ENCODE measurements around the gene DLGAP1.

The DLGAP1 gene

DNA sequence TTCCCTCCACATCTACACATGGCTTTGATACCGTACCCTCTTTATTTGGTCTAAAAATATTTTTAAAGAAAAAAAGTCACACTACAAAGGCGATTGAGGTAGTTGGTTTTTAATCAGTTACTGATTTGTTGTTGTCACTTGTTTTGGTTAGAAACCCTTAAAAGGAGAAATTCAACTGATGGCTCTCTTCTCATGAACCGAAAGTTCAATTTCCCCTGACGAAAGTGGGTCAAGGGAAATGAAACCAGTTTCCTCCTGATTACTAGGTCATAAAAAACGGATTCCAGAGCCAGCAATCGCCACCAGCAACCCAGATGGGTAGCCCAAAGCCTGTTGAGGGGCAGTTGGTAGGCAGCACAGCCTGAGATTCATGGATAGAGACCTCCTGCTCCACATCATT lies 63.2 kb downstream of the DLGAP1 start:
- Histone ChIP-seq H3K36me3 (ENCODE audit: insufficient read depth, insufficient read length, low read length) (no peaks in the 10 kb centered on the region), H3K4me3 (ENCODE audit: insufficient read length, low read depth) (no peak overlapping the region), H3K27me3 (ENCODE audit: insufficient read depth, insufficient read length) (no peaks in the 10 kb centered on the region), H3K4me1 (ENCODE audit: insufficient read depth, insufficient read length) (no peaks in the 10 kb centered on the region), H3K9ac (ENCODE audit: insufficient read length, low read depth) (no peak overlapping the region), H3K9me3 (ENCODE audit: insufficient read depth, low read length) (no peaks in the 10 kb centered on the region)
- DNase-seq (ENCODE audit: low read depth, low spot score), result no peak
- TF ChIP-seq SUZ12 (IDR thresholded peaks at IDR 0.05; ENCODE audit: extremely low read depth, insufficient read depth, insufficient read length) (no peak), YY1 (IDR thresholded peaks at IDR 0.05; ENCODE audit: insufficient read depth, insufficient read length) (no peak), ZNF274 (IDR thresholded peaks at IDR 0.05; ENCODE audit: low read depth, low read length) (no peak)

DNA sequence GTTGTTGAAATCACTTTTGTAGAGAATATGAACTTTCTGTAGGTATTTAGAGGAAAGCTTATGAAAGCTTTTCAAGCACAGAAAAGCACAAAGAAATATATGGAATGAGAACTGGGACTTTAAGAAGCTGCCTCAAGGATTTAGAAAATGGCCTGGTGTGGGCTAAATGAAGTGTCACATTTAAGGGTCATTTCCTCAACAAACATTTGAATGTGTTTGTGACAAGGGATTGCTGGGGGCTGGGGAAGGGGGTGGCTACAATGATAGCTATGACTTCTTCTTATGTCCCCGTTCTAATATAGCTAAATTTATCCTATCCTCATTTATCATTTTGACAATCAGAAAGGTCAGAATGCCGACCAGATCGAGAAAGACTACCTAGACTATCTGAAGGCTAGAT lies 69.2 kb downstream of the DLGAP1 start:
- DNase-seq (ENCODE audit: low read depth, low spot score), result no peak
- no peak overlapping the region for H3K4me3 ChIP-seq (ENCODE audit: insufficient read length, low read depth)
- H3K4me1 ChIP-seq (ENCODE audit: insufficient read depth, insufficient read length), result no peaks in the 10 kb centered on the region
- no peaks in the 10 kb centered on the region for H3K27me3 ChIP-seq (ENCODE audit: insufficient read depth, insufficient read length)
- no peaks in the 10 kb centered on the region for H3K36me3 ChIP-seq (ENCODE audit: insufficient read depth, insufficient read length, low read length)
- no peak overlapping the region for H3K9ac ChIP-seq (ENCODE audit: insufficient read length, low read depth)
- no peaks in the 10 kb centered on the region for H3K9me3 ChIP-seq (ENCODE audit: insufficient read depth, low read length)
- no peak for TF ChIP-seq SUZ12 (IDR thresholded peaks at IDR 0.05; ENCODE audit: extremely low read depth, insufficient read depth, insufficient read length)
- TF ChIP-seq YY1 (IDR thresholded peaks at IDR 0.05; ENCODE audit: insufficient read depth, insufficient read length), result no peak
- TF ChIP-seq ZNF274 (IDR thresholded peaks at IDR 0.05; ENCODE audit: low read depth, low read length), result no peak

DNA sequence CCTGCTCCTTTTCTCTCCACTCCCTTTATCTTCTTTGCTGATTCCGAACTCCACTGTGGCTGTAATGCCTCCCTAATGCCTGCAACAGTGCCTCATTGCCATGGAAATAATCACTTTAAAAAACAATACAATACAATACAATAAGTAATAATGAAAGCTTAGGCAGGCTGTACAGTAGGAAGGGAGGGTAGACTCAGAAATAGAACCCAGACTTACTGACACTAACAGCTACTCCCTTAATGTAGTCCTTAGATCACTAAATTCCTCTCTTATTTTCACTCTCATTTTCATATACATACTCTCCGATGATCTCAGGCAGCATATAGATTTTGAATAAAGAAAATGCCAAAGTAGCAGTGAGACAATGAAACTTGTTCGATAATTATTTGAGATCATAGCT lies 70.2 kb downstream of the DLGAP1 start:
- Histone ChIP-seq H3K9ac (ENCODE audit: insufficient read length, low read depth) (no peak overlapping the region), H3K4me3 (ENCODE audit: insufficient read length, low read depth) (no peak overlapping the region), H3K27me3 (ENCODE audit: insufficient read depth, insufficient read length) (no peaks in the 10 kb centered on the region), H3K36me3 (ENCODE audit: insufficient read depth, insufficient read length, low read length) (no peaks in the 10 kb centered on the region), H3K9me3 (ENCODE audit: insufficient read depth, low read length) (no peaks in the 10 kb centered on the region), H3K4me1 (ENCODE audit: insufficient read depth, insufficient read length) (no peaks in the 10 kb centered on the region)
- DNase-seq (ENCODE audit: low read depth, low spot score), result no peak
- TF ChIP-seq ZNF274 (IDR thresholded peaks at IDR 0.05; ENCODE audit: low read depth, low read length) (no peak), YY1 (IDR thresholded peaks at IDR 0.05; ENCODE audit: insufficient read depth, insufficient read length) (no peak), SUZ12 (IDR thresholded peaks at IDR 0.05; ENCODE audit: extremely low read depth, insufficient read depth, insufficient read length) (no peak)

GRCh38 chr18:4374564-4374963 lies 80.5 kb downstream of the DLGAP1 start:
- no peak overlapping the region for H3K4me3 ChIP-seq (ENCODE audit: insufficient read length, low read depth)
- no peaks in the 10 kb centered on the region for H3K36me3 ChIP-seq (ENCODE audit: insufficient read depth, insufficient read length, low read length)
- no peaks in the 10 kb centered on the region for H3K4me1 ChIP-seq (ENCODE audit: insufficient read depth, insufficient read length)
- TF ChIP-seq SUZ12 (IDR thresholded peaks at IDR 0.05; ENCODE audit: extremely low read depth, insufficient read depth, insufficient read length) (no peak), ZNF274 (IDR thresholded peaks at IDR 0.05; ENCODE audit: low read depth, low read length) (no peak), YY1 (IDR thresholded peaks at IDR 0.05; ENCODE audit: insufficient read depth, insufficient read length) (no peak)
- no peaks in the 10 kb centered on the region for H3K9me3 ChIP-seq (ENCODE audit: insufficient read depth, low read length)
- DNase-seq (ENCODE audit: low read depth, low spot score), result no peak
- no peak overlapping the region for H3K9ac ChIP-seq (ENCODE audit: insufficient read length, low read depth)
- no peaks in the 10 kb centered on the region for H3K27me3 ChIP-seq (ENCODE audit: insufficient read depth, insufficient read length)

- H3K9me3 ChIP-seq (ENCODE audit: insufficient read depth, low read length), result no peaks in the 10 kb centered on the region
- no peaks in the 10 kb centered on the region for H3K36me3 ChIP-seq (ENCODE audit: insufficient read depth, insufficient read length, low read length)
- TF ChIP-seq ZNF274 (IDR thresholded peaks at IDR 0.05; ENCODE audit: low read depth, low read length) (no peak), SUZ12 (IDR thresholded peaks at IDR 0.05; ENCODE audit: extremely low read depth, insufficient read depth, insufficient read length) (no peak), YY1 (IDR thresholded peaks at IDR 0.05; ENCODE audit: insufficient read depth, insufficient read length) (no peak)
- no peak overlapping the region for H3K9ac ChIP-seq (ENCODE audit: insufficient read length, low read depth)
- DNase-seq (ENCODE audit: low read depth, low spot score), result no peak
- no peaks in the 10 kb centered on the region for H3K27me3 ChIP-seq (ENCODE audit: insufficient read depth, insufficient read length)
- H3K4me1 ChIP-seq (ENCODE audit: insufficient read depth, insufficient read length), result no peaks in the 10 kb centered on the region
- H3K4me3 ChIP-seq (ENCODE audit: insufficient read length, low read depth), result no peak overlapping the region
Observed at GRCh38 chr18:4369705-4370104, 85.4 kb downstream of the DLGAP1 start.

DNA sequence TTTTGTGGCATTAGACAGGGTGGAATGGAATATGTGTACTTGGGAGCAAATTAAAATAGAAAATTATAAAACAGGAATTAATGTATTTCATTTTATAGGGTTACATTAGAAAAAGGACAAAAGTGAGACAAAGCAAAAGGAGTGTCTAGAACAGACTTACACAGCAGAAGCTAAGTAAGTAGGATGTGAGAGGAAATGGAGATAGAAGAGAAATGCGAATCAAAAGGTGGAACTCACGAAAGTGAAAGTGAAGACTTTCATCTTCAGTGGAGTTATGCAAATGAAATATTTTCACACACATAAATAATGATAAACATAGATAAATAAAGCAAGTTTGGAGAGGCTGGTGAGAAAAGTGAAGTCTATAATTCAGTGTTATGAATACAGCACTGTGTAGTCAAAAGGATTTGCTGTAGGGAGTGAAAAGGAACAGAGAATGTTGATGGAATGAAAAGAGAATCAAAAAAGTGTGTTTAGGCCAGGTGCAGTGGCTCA lies 94.8 kb downstream of the DLGAP1 start:
- Histone ChIP-seq H3K9ac (ENCODE audit: insufficient read length, low read depth) (no peak overlapping the region), H3K36me3 (ENCODE audit: insufficient read depth, insufficient read length, low read length) (no peaks in the 10 kb centered on the region), H3K4me3 (ENCODE audit: insufficient read length, low read depth) (no peak overlapping the region), H3K27me3 (ENCODE audit: insufficient read depth, insufficient read length) (no peaks in the 10 kb centered on the region), H3K9me3 (ENCODE audit: insufficient read depth, low read length) (no peaks in the 10 kb centered on the region), H3K4me1 (ENCODE audit: insufficient read depth, insufficient read length) (no peaks in the 10 kb centered on the region)
- TF ChIP-seq ZNF274 (IDR thresholded peaks at IDR 0.05; ENCODE audit: low read depth, low read length), result no peak
- no peak for DNase-seq (ENCODE audit: low read depth, low spot score)

DNA sequence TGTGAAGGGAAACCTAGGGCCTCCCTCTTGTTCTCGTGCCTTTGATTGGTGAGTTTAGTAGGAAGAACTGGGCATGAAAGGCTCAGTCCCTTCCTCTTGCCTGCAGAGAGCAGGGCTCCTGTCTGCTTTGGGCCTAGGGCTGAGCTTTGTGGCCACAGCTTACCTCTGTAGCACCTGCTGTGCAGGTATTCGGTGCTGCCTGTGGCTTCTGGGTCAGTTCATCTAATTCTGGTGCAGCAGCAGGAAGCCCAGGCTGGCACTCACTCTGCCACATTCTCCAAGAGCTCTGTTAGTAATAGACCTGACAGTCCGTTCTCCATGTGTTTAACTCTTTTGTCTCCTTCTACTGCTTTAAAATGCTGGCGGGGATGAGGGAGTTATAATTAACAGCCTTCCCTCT lies 96.5 kb downstream of the DLGAP1 start:
- TF ChIP-seq SUZ12 (IDR thresholded peaks at IDR 0.05; ENCODE audit: extremely low read depth, insufficient read depth, insufficient read length) (no peak), YY1 (IDR thresholded peaks at IDR 0.05; ENCODE audit: insufficient read depth, insufficient read length) (no peak), ZNF274 (IDR thresholded peaks at IDR 0.05; ENCODE audit: low read depth, low read length) (no peak)
- Histone ChIP-seq H3K9me3 (ENCODE audit: insufficient read depth, low read length) (no peaks in the 10 kb centered on the region), H3K4me3 (ENCODE audit: insufficient read length, low read depth) (no peak overlapping the region), H3K36me3 (ENCODE audit: insufficient read depth, insufficient read length, low read length) (no peaks in the 10 kb centered on the region), H3K27me3 (ENCODE audit: insufficient read depth, insufficient read length) (no peaks in the 10 kb centered on the region), H3K9ac (ENCODE audit: insufficient read length, low read depth) (no peak overlapping the region), H3K4me1 (ENCODE audit: insufficient read depth, insufficient read length) (no peaks in the 10 kb centered on the region)
- no peak for DNase-seq (ENCODE audit: low read depth, low spot score)

DNA sequence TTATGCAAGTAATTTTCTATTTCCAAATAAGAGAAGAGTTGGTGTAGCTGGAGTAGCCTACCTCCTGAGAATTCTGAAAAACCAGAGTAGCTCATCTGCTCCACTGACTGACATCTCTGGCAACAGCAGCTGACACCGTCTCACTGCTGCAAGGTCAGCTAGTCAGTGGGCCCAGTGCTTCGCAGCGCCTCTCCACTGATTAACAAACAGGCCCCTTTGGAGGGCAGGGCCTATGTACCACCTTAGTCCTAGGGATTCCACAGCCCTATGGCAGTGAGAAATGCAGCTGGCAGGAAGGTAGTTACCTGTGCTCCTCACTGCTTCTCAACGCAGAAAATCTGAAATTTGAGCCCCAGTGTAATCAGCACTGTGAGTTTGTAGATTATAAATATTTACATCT lies 97.5 kb downstream of the DLGAP1 start:
- no peak for TF ChIP-seq SUZ12 (IDR thresholded peaks at IDR 0.05; ENCODE audit: extremely low read depth, insufficient read depth, insufficient read length)
- TF ChIP-seq YY1 (IDR thresholded peaks at IDR 0.05; ENCODE audit: insufficient read depth, insufficient read length), result no peak
- TF ChIP-seq ZNF274 (IDR thresholded peaks at IDR 0.05; ENCODE audit: low read depth, low read length), result no peak
- Histone ChIP-seq H3K9me3 (ENCODE audit: insufficient read depth, low read length) (no peaks in the 10 kb centered on the region), H3K36me3 (ENCODE audit: insufficient read depth, insufficient read length, low read length) (no peaks in the 10 kb centered on the region), H3K4me3 (ENCODE audit: insufficient read length, low read depth) (no peak overlapping the region), H3K4me1 (ENCODE audit: insufficient read depth, insufficient read length) (no peaks in the 10 kb centered on the region), H3K9ac (ENCODE audit: insufficient read length, low read depth) (no peak overlapping the region), H3K27me3 (ENCODE audit: insufficient read depth, insufficient read length) (no peaks in the 10 kb centered on the region)
- DNase-seq (ENCODE audit: low read depth, low spot score), result no peak
